HuH-7 (cell line): ENCODE results near the gene FGF8.

Experiments
- DNase-seq: peaks from one replicate; pipeline ENCODE4 v3.0.0; 2011; ENCODE audit warnings: low spot score

The FGF8 gene

DNA sequence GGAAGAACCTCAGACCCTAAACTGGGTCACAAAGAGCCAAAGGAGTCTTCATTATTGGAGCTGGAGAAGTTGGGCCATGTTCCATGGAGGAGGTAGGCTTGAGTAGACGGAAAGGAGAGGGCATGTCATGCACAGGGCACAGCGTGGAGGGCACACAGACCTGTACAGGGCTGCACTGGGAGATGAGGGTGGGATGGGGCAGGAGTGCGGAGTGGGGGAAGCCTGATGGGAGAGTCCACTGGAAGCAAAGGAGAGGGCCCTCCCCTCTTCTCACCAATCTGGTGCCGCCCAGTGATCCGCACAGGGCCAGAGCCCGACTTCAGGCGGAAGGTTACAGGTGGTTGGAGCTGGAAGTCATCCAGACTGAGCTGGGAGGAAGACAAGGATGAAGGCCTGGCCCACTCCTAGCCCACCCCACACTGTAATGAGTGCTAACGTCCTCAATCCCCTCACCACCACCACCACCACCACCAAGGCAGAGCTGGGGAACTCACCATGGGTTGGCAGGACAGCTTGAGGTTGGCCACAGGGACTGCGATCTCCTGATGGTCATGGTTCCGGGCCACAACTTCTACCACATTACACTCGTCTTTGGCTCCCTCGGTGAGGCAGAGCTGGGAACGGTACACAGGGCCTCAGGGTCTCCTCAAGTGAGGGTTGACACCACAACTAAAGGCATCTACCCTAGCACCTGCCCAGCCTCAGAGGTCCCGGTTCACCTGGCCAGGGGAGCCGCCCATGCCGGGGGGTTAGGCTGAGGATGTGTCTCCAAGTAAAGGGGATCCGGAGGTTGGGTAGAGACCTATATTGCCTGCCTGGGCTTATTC is 6.3 kb upstream of the FGF8 start:
- DNase-seq, result no peak

DNA sequence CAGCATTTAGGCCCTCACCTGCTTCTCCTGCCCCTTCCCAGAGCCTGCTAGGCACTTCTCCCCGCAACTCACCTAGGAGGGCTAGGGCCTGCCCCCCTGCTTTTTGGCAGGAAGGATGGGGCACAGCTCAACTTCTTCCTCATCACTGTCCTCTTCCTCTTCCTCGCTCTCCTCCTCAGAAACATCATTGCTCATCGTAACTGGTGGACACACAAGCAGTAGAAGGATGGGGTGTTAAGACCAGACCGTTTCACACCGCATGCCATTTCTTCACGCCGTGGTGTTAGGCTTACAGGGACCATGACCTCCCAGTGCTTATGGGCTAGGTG is 5.7 kb upstream of the FGF8 start:
- DNase-seq, result no peak

DNA sequence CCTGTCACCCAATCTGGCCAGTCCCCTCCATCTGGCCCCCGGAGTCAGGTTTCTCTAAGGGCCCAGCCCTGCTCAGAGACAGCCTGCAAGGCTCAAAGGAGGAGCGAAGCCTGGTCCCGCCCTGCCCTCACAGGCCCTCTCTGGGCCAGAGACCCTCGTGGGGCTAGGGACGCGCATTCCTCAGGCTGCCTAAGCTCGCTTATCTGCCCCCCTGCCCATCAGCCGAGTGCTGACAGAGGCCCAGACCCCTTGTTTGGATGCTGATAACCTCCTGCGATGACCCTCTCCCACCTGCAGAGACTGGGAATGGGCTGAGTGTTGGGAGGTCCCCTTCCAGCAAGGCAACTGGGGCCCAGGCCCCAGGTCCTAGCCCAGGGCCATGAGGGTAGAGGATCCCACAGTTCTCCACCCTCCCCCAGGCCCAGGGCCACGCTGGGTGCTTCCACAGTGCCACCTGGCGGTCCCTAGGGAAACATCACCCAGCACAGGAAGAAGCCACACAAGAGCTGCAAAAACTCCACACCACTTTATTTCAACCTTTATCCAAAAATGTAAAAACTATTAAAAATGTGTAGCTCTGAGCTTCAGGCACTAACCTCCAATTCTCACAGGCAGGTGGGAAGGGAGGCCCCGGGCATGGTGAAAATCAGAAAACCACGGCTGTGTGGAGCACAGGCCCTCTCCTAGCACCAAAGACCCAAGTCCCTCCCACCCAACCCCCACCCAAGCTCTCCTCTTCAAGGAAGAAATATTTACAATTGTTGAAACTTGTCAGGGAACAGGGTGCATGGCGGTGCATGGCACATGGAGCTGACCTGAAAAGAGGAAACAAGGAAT is 5.1 kb upstream of the FGF8 start:
- DNase-seq, result peak; percentile 93

DNA sequence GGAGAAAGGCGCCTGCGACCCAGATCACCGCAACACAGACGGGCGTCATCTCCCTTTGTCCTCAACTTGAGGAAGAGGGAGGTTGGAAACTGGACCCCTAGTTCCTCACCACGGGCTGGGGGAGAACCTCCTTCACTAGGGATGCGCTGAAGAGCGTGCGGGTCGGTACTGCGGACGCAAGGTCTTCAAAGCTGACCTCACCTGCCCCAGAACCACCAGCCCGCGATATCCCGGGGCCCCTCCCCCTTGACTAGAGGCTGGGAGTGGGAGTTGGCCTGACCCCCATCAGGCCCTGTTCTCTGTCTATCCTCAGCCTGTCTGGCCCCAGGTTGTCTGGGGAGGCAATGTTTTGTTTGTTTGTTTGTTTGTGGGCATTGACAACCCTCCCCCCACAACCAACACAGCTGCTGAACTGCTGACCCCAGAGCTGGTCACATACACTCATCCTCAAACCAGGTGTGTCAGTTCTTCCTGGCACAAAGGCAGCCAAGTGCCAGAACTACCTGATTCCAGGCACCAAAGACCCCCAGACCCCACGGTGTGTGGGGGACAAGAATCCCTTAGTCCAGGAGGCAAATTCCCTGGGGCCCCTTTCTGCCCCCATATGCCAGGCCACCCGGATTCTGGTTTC is 4.4 kb upstream of the FGF8 start:
- DNase-seq, result peak; percentile 20

DNA sequence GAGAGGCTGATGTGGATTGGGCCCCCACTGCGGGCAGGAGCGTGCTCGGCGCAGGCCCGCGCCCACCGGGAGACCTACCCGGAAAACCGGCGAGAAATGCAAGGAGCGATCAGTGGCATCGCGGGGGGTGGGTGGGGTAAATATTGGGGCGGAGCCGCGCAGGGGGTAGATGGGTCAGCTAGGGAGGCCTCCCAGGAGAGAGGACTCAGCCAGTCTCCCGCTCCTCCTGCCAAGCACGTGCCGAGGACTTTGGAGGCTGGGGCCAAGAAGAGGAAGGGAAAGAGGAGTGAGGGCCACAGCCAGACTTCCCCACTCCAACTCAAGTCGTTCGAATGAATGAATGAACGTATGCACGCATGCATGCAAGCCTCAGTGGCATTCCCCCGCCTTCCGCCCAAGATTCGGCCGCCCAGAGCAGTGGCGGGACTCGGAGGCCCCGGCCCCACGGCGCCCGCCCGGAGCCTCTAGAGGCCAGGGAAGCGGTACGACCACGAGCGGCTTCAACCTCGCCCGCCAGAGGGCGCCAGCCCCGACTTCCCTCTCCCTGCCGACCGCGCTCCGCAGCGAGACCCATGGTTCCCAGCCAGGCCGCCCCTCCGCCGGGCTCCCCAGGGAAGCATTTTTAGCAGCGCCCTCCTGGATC is 3.8 kb upstream of the FGF8 start:
- peak; percentile 85 for DNase-seq

DNA sequence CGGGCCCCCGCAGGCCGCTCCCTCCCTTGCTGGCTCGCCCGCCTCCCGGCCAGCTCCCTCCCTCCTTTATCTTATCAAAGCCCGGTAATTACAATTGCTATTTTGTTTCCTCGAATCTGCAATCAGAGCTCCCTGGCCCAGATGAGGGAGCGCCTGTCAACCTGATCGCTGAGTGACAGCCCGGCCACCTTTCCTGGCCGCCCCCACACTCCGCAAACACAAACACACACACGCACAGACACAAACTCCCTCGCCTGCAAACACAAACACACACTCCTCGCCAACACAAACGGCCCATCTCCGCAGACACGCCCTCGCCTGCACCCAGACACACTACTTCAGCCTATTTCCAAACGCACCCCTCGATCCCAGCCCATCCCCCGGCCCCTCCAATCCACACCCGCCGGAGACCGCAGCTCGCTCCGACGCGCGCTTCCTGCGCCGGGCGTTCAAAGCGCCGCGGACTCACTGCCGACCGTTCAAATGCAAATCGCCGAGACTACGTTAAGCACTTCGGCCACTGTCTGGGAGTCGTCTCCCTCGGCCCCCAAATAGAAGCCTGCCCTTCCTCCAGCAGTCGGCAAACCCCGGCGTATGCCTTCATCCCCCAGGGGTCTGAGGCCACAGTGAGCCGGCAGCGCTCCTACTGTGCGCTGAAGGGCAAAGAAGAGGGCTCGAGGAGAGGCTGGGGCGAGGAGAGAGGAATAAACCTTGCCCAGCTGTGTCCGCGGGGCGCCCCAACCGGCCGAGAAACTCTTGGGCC is 3.0 kb upstream of the FGF8 start:
- DNase-seq, result peak; percentile 73

DNA sequence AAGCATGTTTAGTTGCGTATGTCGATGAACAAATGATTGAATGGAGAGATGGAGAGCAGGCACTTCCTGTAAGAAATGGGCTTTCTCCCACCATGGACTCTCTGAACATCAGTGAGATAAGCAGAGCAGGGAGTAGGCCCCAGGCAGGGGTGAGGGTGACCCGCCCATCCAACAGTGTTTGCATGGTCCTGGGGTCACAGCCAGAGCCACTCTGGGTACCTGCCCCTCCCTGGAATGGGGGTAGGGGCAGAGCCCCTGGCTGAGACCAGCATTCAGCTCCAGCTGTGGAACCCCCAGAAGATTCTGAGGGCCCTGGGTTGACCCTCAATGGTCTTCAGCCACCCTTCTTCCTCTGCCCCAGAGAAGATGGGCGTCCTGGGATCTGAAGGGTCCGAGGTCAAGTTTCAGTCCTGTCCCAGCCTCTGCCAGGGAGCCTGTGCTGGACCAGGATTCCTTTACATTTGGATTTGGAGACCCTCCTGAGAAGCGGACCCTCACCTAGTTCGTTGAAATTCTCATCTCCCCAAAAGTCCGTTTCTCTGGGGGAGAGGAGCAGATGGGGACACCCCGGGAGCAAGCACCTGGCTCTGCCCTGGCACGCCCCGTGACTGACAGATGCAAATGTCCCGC is 2.4 kb upstream of the FGF8 start:
- peak; percentile 32 for DNase-seq

DNA sequence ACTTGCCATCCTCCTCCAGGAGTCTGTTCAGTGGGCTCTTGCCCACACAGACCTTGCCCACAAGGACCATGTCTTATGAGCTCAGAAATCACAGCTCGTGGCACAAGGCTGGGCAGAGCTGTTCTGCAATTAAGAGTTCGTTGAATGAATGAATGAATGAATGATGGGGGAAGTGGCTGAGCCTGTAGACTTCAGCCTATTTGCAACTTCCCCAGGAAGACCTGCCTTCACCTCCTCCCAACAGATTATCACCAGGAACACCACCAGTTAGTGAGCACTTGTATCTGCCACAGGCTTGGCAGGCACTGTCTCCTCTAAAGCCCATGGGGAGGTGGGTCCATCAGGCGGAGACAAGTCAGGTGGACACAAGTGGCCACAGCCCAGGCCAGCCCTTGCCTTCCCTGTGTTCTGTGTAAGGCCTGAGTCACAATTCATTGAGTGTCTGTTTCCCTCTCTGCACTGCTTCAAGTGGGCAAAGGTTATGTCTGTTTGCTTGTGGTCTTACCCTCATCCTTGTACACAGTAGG is 1.8 kb upstream of the FGF8 start:
- DNase-seq, result peak; percentile 50

DNA sequence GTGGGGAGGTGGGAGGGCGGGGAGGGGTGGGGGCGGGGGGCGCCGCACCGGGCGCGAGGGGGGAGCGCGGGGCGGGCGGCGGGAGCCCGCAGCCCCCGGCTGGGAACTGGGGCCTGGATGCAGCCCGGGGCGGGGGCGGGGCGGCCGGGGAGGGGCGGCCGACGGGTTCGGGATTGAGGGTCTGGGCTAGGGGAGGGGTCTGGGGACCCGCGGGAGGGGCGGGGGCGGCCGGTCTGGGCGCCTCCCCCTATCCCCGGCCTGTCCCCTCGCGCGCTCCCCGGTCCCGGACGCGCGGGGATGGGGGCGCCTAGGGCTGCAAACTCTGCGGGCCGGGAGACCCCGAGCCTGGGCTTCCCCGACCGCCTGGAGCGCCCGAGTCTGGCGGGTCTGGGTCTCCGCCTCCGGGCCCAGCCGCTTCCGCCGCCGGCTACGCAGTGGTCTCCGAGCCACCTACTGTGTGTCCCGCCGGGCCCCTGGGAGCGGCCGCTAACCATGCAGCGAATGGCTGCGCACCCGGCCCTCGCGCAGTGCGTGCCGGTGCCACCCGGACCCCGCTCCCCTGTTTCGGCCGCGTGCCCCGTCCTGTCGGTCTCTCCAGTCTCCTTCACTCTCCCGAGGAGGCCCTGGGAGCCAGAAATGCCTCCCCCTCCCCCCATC is 375 bp upstream of the FGF8 start:
- no peak for DNase-seq

DNA sequence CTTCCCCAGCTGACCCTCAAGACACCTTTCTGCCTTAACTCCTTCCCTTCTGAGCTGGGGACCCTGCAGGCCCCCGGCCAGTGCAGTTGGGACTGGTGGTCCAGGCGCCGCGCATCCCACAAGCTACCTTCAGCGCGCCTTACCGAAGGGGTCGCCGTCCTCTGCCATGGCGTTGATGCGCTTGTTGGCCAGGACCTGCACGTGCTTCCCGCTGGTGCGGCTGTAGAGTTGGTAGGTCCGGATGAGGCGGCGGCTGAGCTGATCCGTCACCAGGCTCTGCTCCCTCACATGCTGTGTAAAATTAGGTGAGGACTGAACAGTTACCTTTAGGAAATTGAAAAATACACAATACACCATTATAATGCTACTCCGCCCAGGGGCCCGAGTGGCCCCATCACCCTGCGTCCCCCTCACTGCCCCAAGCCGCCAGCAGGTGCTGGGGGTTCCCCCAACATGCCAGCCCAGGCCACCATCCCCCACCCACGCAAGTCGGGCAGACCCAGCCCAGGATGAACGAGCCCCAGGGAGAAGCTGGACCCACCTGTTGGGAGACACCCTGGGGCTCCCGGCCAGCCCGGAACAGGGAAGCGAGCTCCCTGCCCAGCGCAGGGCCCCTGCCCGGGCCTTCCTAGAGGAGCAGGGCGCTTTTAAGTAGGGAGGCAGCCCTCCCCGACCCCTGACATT is 1.2 kb downstream of the FGF8 start:
- DNase-seq, result no peak

DNA sequence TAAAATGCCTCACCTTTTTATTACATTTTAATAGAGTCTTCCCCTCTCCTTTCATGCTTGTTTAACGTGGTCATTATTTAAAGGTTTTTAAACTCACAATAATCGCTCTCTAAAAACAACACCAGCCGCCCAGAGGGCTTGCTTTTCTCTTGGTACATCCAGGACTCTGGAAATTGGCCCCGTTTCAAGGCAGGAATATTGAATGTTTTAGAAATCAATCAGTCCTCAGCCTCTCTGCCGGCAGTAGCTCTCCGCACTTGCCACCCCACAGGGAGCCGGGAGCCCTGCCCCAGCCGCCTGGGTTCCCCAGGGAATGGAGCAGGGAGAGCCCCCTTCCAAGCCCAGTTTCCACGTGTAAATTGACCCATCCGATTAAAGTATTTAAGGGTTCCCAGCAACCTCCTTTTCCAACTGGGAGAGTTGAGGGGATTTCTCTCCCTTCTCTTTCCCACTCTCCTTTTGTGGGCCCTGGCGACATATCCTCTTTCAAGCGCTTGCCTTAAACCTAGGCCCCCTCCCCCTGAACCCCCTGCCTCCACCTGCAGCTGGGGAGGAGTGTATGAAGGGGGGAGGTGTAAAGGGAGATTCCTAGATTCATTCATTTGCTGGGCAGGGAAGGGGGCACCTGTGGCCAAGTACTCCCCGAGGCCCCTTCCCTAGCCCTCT is 1.9 kb downstream of the FGF8 start:
- no peak for DNase-seq

DNA sequence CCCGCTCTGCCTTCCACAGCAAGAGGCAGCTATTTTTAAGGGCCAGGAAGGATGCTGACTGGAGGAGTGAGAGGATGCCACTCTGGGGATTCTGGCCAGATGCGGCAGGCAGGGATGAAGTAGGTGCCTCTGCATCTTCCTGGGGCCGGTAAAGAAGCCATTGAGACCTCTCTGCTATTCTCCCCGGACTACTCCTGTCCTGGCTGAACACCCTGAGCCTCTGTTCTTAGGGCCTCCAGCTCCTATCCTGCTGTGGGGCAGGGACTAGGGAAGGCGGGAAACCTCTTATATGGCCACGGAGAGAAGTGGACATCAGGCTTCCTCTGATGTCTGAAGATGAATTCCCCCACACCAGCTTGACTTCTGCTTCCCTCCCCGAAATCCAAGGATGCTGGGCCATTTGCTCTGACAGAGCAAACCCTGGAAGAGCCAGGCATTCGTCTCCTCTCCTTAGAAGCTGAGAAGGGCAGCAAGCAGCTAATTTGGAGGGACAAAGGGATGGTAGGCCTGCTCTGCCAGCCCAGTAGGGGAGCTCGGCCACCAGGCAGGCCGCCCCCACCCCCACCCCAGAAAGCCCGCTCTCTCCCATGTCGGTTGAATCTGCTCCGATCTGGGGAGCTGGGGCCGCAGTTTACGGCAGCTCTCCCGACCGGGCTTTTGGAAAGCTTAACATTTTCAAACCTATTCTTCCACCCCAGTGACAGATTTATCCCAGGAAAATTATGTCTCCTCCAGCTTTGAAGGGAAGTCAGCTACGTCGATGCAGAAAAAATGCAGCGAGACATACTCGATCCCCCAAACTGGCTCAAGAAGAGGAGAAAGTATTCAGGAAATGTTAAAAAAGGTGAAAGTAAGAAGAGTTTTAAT is 2.8 kb downstream of the FGF8 start:
- DNase-seq, result no peak

DNA sequence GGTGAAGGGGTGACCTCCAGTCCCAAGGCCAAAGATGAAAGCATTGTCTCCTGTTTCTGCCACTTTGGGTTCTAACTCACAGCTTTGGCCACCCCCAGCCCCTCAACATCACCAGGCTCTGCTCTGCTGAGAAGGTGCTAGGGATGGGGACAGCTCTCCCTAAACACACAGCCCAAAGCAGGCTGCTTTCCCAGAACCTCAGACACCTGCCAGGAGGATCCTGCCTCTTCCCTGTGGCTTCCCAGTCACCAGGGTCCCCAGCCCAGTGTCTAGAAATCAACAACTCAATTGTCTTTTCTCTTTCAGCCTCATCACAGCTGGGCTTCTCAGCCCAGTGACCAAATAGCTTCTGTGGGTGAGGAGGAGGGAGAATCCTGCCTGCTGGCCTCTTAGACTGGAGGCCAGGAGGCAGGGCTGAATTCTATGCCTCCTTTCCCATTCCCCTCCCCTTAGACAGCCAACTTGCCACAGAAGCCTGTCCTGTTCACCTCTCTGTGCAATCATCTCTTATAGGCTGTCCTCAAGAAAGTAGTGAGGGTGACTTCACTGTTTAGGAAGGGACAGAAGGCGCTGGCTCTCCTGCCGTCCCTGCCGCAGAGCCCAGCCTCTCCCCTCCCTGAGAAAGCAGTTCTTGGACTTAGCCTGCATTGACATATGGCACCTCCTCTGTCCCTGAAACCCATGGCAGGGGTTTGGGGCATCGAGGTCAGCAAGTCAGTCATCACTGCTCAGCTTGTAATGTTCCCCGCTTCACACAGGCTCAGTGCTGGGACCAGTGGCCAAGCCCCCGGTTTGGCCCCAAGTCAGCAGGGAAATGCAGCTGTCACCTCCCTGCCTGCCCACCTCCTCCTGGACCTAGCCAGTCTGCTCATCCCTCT is 3.7 kb downstream of the FGF8 start:
- no peak for DNase-seq

DNA sequence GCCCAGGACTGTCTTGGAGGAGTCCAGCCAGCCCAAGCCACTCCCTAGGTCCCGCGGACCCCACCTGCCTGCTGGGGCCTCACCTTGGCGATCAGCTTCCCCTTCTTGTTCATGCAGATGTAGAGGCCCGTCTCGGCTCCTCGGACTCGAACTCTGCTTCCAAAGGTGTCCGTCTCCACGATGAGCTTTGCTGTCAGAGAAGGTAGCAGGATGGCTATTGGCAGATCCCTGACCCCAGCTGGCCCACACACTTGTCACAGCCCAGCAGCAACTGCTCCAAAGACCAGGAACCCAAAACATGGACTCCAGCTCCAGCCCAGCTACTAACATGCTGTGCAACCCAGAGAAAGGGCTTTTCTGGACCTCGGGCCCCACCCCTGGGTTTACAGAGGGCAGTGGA is 4.5 kb downstream of the FGF8 start:
- no peak for DNase-seq

DNA sequence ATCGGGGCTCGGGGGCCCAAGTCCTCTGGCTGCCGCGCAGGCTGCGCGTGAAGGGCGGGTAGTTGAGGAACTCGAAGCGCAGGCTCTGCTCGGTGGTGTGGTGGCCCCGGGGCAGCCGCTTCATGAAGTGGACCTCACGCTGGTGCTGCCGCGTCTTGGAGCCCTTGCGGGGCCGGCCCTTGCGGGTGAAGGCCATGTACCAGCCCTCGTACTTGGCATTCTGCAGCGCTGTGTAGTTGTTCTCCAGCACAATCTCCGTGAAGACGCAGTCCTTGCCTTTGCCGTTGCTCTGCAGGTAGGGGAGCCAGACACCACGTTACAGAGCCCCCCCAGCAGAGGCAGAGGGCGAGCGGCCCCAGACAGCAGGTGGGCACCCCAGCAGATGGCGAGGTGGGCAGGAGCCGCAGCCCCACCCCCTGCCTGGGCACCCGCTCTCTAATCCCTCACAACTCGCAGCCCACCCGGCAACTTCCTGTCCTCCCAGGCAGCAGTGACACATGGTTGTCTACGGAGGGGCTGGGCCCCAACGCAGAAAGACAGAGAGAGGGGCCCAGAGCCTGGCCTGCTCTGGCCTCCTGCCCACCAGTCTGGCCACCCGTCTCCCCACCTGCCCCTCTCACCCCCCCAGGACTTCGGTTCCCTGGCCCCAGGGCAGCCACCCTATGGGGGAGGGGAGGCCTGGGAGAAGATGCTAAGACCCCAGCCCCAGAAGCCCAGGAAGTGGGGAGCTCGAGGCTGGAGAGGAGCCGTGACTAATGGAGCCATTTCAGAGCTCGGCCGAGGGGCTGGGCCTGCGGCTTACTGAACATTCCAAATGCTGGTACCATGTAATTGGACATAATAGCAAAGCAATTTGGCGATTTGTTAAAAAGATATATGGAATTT is 5.3 kb downstream of the FGF8 start:
- no peak for DNase-seq

DNA sequence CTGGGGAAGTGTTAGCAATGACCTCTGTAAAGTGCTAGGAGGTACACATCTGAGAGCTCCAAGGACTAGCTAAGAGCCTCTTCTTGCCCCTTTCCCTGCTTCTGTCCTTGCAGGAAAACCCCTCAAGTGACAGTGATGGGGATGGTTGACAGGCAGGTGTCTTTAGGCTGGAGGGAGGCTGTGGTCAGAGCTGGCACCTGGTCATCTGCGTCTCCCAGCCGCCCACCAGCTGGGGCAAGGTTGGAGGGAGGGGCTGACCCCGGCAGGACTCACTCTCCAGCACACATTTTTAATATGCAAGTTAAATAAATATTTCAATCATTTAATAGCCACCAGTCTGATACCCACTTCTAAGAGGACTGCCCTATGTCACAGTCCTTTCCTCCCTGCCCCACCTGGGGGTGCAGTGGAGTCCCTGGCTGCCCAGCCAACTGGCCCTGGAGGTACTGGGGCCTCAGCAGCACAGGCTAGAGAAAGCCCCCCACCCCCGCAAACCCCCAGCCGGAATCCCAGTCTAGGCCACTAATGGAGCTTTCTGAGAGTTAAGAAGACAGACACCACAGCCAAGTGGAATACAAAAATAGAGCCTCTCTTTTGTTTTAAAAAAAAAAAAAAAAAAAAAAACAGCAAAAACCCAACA is 6.3 kb downstream of the FGF8 start:
- DNase-seq, result no peak
